SH-SY5Y (cell line): ENCODE results near the gene NEK6.

Experiments used
- GATA2 ChIP-seq: IDR thresholded peaks from 2 replicates; pipeline ENCODE4 v1.6.1; 2011; ENCODE audit warnings: mild to moderate bottlenecking, low read depth, low read length
- GATA3 ChIP-seq: IDR thresholded peaks from 2 replicates; pipeline ENCODE4 v1.6.1; 2011; ENCODE audit warnings: low read depth, mild to moderate bottlenecking, low read length, moderate library complexity

- TF ChIP-seq GATA3 (no peak), GATA2 (no peak)
Observed at GRCh38 chr9:124285490-124285889, 27.7 kb downstream of the NEK6 start.
